ENCODE results near the gene COL24A1. TPM values are rescaled to one million over a fixed set of nuclear protein-coding genes. Genes with fewer than 3 reads are reported as not detected.

COL24A1 gene
- polyA plus RNA-seq, 1 donor (not counting 4 experiments of a cell fraction or from before 2014, with no cell fraction given) = not detected

DNA sequence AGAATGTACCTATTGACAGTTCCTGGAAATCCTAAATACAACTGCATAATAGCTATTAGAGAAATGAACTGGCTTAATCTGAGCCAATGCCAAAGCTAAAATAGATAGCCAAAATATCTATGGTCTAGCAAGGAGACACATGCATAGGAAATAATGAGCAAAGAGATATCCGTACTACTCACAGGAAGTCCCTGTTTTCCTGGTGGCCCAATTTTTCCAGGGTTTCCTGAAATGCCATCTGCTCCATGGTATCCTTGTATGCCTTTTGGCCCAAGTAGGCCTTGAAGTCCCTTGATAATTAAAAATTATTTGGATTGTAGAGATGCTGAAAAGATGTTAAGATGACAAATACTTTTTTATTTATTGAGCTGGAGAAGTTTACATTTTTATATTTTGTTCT is 340.0 kb downstream of the COL24A1 start:
- Histone ChIP-seq H3K9me1 (ENCODE audit: control insufficient read depth, extremely low read depth, insufficient read depth, low read length) (no peaks in the 10 kb centered on the region), H3K4me2 (ENCODE audit: control insufficient read depth, extremely low read depth, insufficient read depth, low read depth, low read length) (no peak overlapping the region), H3K27ac (ENCODE audit: control insufficient read depth, insufficient read depth, low read length) (no peak overlapping the region), H3K4me1 (ENCODE audit: control insufficient read depth, extremely low read depth, insufficient read depth, low read length) (no peaks in the 10 kb centered on the region), H3K27me3 (ENCODE audit: control insufficient read depth, extremely low read depth, insufficient read depth, low read length) (no peaks in the 10 kb centered on the region), H3K79me2 (ENCODE audit: control insufficient read depth, insufficient read depth, low read length) (no peaks in the 10 kb centered on the region), H3K9me3 (ENCODE audit: control insufficient read depth, low read depth, low read length) (no peaks in the 10 kb centered on the region), H3K4me3 (ENCODE audit: control insufficient read depth in 2 of 3, extremely low read depth in 1 of 3, insufficient read depth in 2 of 3, low read depth in 1 of 3, low read length in 3 of 3) (no peak overlapping the region), H3K36me3 (ENCODE audit: control insufficient read depth in 2 of 2, extremely low read depth in 1 of 2, insufficient read depth in 2 of 2, low read length in 2 of 2) (no peaks in the 10 kb centered on the region), H2AFZ (ENCODE audit: control insufficient read depth, low read length) (no peak overlapping the region), H4K20me1 (ENCODE audit: control insufficient read depth, extremely low read depth, insufficient read depth, low read length) (no peaks in the 10 kb centered on the region), H3K9ac (ENCODE audit: control insufficient read depth, extremely low read depth, insufficient read depth, low read length) (no peak overlapping the region)
- DNase-seq (ENCODE audit: low read depth, low spot score) (no peak), FAIRE-seq (no peak)
- dilution Hi-C loops (cut with MboI; ENCODE audit: extremely low pct_ligation_motif_present, low sequenced_read_pairs) = no loop called here
- no peak for TF ChIP-seq EZH2 (IDR thresholded peaks at IDR 0.05; ENCODE audit: low read length)
- TF ChIP-seq, protein P1, sequence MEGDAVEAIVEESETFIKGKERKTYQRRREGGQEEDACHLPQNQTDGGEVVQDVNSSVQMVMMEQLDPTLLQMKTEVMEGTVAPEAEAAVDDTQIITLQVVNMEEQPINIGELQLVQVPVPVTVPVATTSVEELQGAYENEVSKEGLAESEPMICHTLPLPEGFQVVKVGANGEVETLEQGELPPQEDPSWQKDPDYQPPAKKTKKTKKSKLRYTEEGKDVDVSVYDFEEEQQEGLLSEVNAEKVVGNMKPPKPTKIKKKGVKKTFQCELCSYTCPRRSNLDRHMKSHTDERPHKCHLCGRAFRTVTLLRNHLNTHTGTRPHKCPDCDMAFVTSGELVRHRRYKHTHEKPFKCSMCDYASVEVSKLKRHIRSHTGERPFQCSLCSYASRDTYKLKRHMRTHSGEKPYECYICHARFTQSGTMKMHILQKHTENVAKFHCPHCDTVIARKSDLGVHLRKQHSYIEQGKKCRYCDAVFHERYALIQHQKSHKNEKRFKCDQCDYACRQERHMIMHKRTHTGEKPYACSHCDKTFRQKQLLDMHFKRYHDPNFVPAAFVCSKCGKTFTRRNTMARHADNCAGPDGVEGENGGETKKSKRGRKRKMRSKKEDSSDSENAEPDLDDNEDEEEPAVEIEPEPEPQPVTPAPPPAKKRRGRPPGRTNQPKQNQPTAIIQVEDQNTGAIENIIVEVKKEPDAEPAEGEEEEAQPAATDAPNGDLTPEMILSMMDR (optimal IDR thresholded peaks at IDR 0.05 in 1 of 3, IDR thresholded peaks at IDR 0.05 in 1 of 3, conservative IDR thresholded peaks at IDR 0.05 in 1 of 3; ENCODE audit: extremely low read depth in 1 of 3, insufficient read depth in 2 of 3, low read length in 3 of 3) = no peak

DNA sequence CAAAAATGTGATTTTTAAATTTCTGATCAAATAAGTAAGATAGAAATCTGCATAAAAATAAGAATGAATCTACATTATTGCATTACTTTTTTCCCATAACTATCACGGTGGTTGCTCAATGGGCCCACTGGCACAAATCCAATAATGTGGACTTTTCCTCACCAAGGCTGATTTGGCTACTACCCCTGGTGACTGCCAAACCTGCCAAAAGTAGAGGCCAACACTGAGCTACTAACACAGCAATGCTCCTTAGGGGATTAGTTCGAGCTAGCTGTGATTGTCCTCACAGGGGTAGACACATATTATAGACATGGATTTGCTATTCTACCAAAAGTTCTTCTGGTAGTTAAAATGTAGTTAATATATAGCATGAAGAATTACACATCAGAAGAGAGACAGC is 340.7 kb downstream of the COL24A1 start:
- H3K4me3 ChIP-seq (ENCODE audit: control insufficient read depth in 2 of 3, extremely low read depth in 1 of 3, insufficient read depth in 2 of 3, low read depth in 1 of 3, low read length in 3 of 3) = no peak overlapping the region
- H4K20me1 ChIP-seq (ENCODE audit: control insufficient read depth, extremely low read depth, insufficient read depth, low read length) = no peaks in the 10 kb centered on the region
- no peak overlapping the region for H3K9ac ChIP-seq (ENCODE audit: control insufficient read depth, extremely low read depth, insufficient read depth, low read length)
- no peaks in the 10 kb centered on the region for H3K36me3 ChIP-seq (ENCODE audit: control insufficient read depth in 2 of 2, extremely low read depth in 1 of 2, insufficient read depth in 2 of 2, low read length in 2 of 2)
- H3K9me3 ChIP-seq (ENCODE audit: control insufficient read depth, low read depth, low read length) = no peaks in the 10 kb centered on the region
- DNase-seq (ENCODE audit: low read depth, low spot score) (no peak), FAIRE-seq (no peak)
- H3K9me1 ChIP-seq (ENCODE audit: control insufficient read depth, extremely low read depth, insufficient read depth, low read length) = no peaks in the 10 kb centered on the region
- no peak overlapping the region for H3K27ac ChIP-seq (ENCODE audit: control insufficient read depth, insufficient read depth, low read length)
- dilution Hi-C loops (cut with MboI; ENCODE audit: extremely low pct_ligation_motif_present, low sequenced_read_pairs) = no loop called here
- TF ChIP-seq, protein P1 (optimal IDR thresholded peaks at IDR 0.05 in 1 of 3, IDR thresholded peaks at IDR 0.05 in 1 of 3, conservative IDR thresholded peaks at IDR 0.05 in 1 of 3; ENCODE audit: extremely low read depth in 1 of 3, insufficient read depth in 2 of 3, low read length in 3 of 3) = no peak
- no peak for TF ChIP-seq EZH2 (IDR thresholded peaks at IDR 0.05; ENCODE audit: low read length)
- no peak overlapping the region for H3K4me2 ChIP-seq (ENCODE audit: control insufficient read depth, extremely low read depth, insufficient read depth, low read depth, low read length)
- no peaks in the 10 kb centered on the region for H3K4me1 ChIP-seq (ENCODE audit: control insufficient read depth, extremely low read depth, insufficient read depth, low read length)
- H2AFZ ChIP-seq (ENCODE audit: control insufficient read depth, low read length) = no peak overlapping the region
- H3K27me3 ChIP-seq (ENCODE audit: control insufficient read depth, extremely low read depth, insufficient read depth, low read length) = no peaks in the 10 kb centered on the region
- no peaks in the 10 kb centered on the region for H3K79me2 ChIP-seq (ENCODE audit: control insufficient read depth, insufficient read depth, low read length)

Measured in keratinocyte (primary cell).